Suprapubic skin (tissue), 3 donors: ENCODE measurements around the gene HPCAL1.

ENCODE experiments used
- CTCF ChIP-seq, 2 donors: fragments of 200-600 bp in 1 of 2; fragments of 450-650 bp in 1 of 2; sonication (generic) in 1 of 2; IDR thresholded peaks; one replicate each; pipeline ENCODE4 v1.5.1; 2016 to 2019; ENCODE audit warnings: antibody characterized with exemption in 2 of 2, mild to moderate bottlenecking in 1 of 2, moderate library complexity in 1 of 2
- POLR2A ChIP-seq, 2 donors: fragments of 450-650 bp; IDR thresholded peaks; one replicate each; pipeline ENCODE4 v1.6.1; 2017; ENCODE audit warnings: antibody characterized with exemption in 2 of 2, mild to moderate bottlenecking in 2 of 2, moderate library complexity in 2 of 2

DNA sequence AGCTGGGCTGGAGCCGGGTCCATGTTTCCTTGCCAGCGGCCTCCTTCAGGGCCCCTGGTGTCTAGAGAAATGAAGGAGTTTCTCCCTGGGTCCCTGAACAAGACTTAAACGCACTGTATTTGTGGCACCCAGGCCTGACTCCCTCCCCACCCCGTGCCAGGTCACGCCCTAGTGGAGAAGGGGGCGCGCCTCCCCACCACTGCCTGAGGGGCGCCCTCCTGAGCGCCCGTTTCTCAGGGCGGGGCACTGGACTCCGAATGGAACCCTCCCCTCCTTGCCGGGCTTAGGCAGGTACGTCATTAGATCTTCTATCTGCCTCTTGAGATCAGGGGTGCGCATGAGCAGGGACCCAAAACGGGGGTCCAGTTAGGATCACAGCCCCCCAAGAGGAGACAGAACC is 129.1 kb downstream of the HPCAL1 start:
- TF ChIP-seq POLR2A (IDR thresholded peaks at IDR 0.05) (no peak), CTCF (IDR thresholded peaks at IDR 0.05) (no peak)
